Activated naive CD8-positive, alpha-beta T cell treated with anti-CD3 and anti-CD28 coated beads for 36 hours (primary cell): ENCODE measurements around the gene SULF2. TPM values are rescaled to one million over a fixed set of nuclear protein-coding genes. Genes with fewer than 3 reads are reported as not detected.
"Not testable (repeated sequence)": the region's sequence is repeated elsewhere in the genome, so short reads cannot be mapped to it uniquely, and the experiment has no call there.

ENCODE experiments used
- DNase-seq: peaks from one replicate; pipeline ENCODE4 v3.0.0; 2021
- H3K27ac Mint-ChIP-seq: one replicate; pipeline ENCODE4 v1.8.0; 2022; ENCODE audit warnings: mild to moderate bottlenecking, moderate library complexity, mixed read lengths
- H3K27me3 Mint-ChIP-seq: one replicate; pipeline ENCODE4 v1.8.0; 2022; ENCODE audit warnings: mild to moderate bottlenecking, mixed read lengths
- H3K36me3 Mint-ChIP-seq: one replicate; pipeline ENCODE4 v1.8.0; 2021; ENCODE audit warnings: mild to moderate bottlenecking, mixed read lengths
- H3K4me1 Mint-ChIP-seq: one replicate; pipeline ENCODE4 v1.8.0; 2021; ENCODE audit warnings: mixed read lengths
- H3K4me3 Mint-ChIP-seq: one replicate; pipeline ENCODE4 v1.8.0; 2022; ENCODE audit warnings: mild to moderate bottlenecking, moderate library complexity, mixed read lengths
- H3K9me3 Mint-ChIP-seq: one replicate; pipeline ENCODE4 v1.8.0; 2022; ENCODE audit warnings: mixed read lengths
- total RNA-seq, 2 experiments: library from RNA; stranded (reverse); gene quantifications; one replicate each; pipeline ENCODE4 v1.2.3, GENCODE V29; 2021

The SULF2 gene
- total RNA-seq, 2 experiments from 2014 or later, result 0.76 to 0.88 TPM

DNA sequence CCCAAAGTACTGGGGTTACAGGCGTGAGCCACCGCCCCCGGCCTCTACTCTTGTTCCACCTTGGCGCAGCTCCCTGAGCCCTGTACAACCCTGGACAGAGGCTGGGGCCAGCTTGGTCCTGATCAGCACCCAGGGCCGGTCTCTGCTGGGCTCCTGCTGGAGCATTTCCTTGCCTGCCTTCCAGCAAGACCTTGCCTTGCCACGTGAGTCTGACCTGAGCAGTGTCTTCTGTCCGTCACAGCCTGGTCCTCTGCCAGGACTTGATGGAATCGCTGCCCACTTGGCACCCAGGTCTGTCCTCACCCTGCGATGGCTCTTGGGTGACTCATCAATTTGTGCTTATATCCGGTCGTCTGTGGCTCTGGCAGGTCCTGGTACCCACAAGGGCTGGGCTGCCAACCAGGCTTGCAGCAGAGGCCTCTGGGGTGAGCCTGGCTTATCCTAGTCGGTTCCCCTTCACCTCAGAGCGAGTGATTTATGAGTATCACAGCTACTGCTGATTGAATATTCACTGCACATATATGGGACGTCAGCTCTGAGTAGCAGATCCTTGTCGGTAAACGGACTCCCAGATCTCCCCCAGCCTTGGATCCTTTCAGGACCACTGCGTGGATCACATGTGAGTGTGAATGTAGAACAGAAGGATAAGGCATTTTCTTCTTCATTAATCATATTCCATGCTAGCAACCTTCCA lies 10.1 kb upstream of the SULF2 start:
- no peak overlapping the region for H3K4me3 Mint-ChIP-seq
- no peak overlapping the region for H3K27ac Mint-ChIP-seq
- no peaks in the 10 kb centered on the region for H3K9me3 Mint-ChIP-seq
- no peaks in the 10 kb centered on the region for H3K4me1 Mint-ChIP-seq
- H3K27me3 Mint-ChIP-seq, result no peaks in the 10 kb centered on the region
- no peak for DNase-seq
- no peaks in the 10 kb centered on the region for H3K36me3 Mint-ChIP-seq

DNA sequence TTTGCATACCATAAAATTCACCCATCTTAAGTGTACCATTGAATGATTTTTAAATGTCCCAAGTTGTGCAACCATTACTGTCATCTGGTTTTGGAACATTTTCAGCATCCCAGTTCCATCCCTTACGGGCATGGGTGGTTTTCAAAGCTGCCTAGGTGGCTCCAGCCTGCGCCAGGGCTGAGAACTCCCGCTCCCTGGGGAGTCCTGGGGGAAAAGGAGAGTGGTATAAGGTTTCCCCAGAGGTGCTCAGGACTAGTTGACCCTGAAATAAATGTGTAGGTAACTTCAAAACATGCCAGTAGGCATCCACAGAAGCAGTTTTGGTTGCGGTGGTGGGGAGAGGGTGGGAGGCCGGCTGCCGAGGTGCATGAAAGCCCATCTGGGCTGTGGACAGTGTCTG lies 9.0 kb upstream of the SULF2 start:
- not testable (repeated sequence) for H3K9me3 Mint-ChIP-seq, H3K27ac Mint-ChIP-seq, H3K36me3 Mint-ChIP-seq, DNase-seq, H3K4me1 Mint-ChIP-seq, H3K4me3 Mint-ChIP-seq, H3K27me3 Mint-ChIP-seq

DNA sequence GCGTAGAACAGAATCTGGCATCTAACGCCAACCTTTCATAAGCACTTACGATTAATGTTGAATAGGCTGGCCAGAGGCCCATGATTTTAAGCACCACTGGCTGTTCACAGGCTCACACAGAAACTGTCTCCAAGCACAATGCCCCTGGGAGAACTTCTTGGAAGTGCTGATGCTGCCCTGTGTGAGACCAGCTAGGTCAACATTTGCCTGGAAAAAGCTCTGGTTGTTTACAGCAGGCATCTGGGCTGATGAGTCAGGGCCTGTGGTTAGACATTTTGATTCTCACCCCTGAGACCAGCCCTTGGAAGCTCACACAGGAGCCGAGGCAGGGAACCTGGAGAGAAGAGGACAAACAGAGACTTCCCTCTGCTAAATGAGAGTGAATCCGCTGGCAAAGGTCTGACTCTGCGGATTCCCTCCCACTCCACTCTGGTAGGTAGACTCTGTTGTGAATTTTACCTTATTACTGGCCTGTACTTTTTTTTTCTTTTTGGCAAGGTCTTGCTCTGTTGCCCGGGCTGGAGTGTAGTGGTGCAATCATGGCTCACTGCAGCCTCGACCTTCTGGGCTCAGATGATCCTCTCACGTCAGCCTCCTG lies 6.8 kb upstream of the SULF2 start:
- DNase-seq, result no peak
- no peaks in the 10 kb centered on the region for H3K36me3 Mint-ChIP-seq
- no peaks in the 10 kb centered on the region for H3K4me1 Mint-ChIP-seq
- no peaks in the 10 kb centered on the region for H3K9me3 Mint-ChIP-seq
- H3K4me3 Mint-ChIP-seq, result no peak overlapping the region
- peaks cover 8% of the 10 kb centered on the region for H3K27me3 Mint-ChIP-seq
- no peak overlapping the region for H3K27ac Mint-ChIP-seq

DNA sequence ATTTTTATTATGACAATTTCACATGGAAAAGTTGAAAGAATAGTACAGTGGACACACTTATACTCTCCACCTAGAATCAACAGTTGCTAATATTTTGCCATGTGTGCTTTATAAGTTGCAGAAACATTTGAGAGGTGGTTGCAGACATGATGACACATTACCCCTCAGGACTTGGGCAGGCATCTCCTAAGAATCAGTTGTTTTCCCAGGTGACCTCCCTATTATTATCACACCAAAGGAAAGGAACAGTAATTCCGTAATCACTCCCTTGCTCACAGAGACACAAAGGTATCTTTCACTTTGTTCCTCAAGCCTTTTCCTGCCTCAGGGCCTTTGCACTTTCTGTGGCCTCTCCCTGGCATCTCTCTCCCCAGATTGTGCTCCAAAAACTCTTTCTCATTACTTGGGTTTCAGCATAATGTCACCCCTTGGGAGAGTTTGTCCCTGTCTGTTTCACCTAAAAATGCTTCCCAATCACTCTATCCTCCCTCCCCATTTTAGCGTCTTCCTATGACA lies 5.9 kb upstream of the SULF2 start:
- H3K27ac Mint-ChIP-seq, result no peak overlapping the region
- H3K9me3 Mint-ChIP-seq, result no peaks in the 10 kb centered on the region
- H3K27me3 Mint-ChIP-seq, result peaks cover 18% of the 10 kb centered on the region
- H3K36me3 Mint-ChIP-seq, result no peaks in the 10 kb centered on the region
- H3K4me3 Mint-ChIP-seq, result no peak overlapping the region
- peaks cover 5% of the 10 kb centered on the region for H3K4me1 Mint-ChIP-seq
- no peak for DNase-seq

DNA sequence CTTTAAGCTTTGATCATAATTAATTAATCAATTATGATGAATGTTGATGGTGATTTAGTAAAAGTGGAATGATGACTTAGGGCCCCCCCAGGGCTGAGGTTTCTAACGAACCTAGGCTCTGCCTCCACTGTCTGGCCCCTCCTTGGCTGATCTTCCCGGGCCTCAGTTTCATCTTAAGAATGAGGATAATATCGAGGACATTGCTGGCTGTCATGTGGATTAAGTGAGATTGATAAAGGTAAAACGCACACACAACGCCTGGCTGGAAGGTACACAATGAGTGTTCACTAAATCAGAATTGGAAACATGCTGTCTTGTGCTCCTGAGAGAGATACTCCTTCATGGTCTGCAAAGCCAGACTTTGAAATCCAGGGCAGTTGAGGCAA lies 5.3 kb upstream of the SULF2 start:
- DNase-seq, result no peak
- H3K4me3 Mint-ChIP-seq, result no peak overlapping the region
- H3K4me1 Mint-ChIP-seq, result peaks cover 8% of the 10 kb centered on the region
- peaks cover 23% of the 10 kb centered on the region for H3K27me3 Mint-ChIP-seq
- H3K27ac Mint-ChIP-seq, result no peak overlapping the region
- H3K36me3 Mint-ChIP-seq, result no peaks in the 10 kb centered on the region
- no peaks in the 10 kb centered on the region for H3K9me3 Mint-ChIP-seq

DNA sequence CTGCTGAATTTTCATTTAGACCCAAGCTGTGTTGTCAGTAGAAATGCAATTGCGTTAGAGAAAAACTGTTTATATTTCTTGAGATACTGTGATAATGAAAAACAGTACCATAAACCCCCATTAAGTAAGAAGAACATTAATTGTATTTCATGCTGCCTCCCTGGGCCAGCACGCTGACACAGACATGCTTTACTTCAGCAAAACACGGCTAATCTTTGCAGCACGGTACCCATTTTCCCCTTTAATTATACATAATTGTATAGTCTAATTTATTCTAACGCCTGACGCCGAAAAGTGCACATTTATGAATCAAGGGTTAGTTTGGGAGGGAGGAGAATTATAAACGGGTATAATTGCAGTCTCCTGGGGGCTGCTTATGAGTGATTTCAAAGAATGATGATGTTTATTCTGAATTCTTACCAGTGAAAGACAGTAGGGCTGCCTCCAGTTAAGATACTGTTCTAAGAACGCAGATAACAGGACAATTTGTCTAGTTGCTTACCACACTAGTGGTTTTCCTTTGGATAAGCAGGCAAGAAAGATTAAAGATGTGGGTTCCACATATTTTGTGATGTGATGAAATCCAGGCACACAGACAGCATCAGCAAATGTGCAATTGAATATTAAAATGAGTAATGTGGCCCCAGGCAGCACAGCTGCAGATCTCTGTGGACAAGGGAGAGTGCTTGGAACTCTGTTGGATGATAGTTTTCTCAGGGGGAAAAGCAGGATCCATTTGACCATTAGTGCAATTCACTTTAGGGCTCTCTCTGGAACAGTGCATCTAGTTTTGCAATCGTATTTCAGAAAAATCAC lies 4.7 kb upstream of the SULF2 start:
- H3K27ac Mint-ChIP-seq, result no peak overlapping the region
- no peak overlapping the region for H3K4me3 Mint-ChIP-seq
- no peak for DNase-seq
- H3K9me3 Mint-ChIP-seq, result no peaks in the 10 kb centered on the region
- H3K27me3 Mint-ChIP-seq, result peaks cover 23% of the 10 kb centered on the region
- H3K4me1 Mint-ChIP-seq, result peaks cover 8% of the 10 kb centered on the region
- no peaks in the 10 kb centered on the region for H3K36me3 Mint-ChIP-seq

DNA sequence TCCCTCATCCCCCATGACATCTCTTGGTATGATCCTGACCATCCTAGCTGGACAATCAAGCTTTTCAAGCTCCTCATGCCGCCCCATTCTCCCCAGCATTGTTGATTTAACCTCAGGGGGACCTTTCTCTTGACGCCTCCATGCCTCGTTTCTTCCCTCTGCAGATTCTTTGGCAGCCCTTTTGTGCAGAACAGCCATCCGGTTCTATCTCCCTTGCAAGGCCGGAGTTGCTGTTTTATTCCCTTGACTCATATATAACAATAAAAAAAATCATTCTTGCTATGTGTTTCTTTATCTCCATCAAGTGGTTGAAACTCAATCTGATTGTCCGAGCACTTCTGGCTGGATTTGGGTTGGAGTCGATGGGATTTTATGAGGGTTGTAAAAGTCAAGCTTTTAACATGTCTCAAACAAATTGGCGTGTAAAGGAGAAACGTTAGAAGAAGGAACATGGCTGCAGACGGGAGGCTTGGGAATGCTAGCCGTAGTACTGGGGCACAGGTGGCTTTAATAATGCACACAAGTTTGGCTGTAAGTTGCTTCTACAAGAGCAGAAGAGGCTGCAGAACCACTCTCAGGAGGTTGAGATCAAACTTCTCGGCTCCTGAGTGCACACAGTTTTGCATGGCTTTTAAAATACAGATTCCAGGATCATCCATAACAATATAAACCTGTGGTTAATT lies 3.9 kb upstream of the SULF2 start:
- Mint-ChIP-seq H3K9me3 (no peaks in the 10 kb centered on the region), H3K27ac (no peak overlapping the region), H3K36me3 (no peaks in the 10 kb centered on the region), H3K4me3 (no peak overlapping the region), H3K4me1 (peaks cover 13% of the 10 kb centered on the region), H3K27me3 (peaks cover 29% of the 10 kb centered on the region)
- no peak for DNase-seq

DNA sequence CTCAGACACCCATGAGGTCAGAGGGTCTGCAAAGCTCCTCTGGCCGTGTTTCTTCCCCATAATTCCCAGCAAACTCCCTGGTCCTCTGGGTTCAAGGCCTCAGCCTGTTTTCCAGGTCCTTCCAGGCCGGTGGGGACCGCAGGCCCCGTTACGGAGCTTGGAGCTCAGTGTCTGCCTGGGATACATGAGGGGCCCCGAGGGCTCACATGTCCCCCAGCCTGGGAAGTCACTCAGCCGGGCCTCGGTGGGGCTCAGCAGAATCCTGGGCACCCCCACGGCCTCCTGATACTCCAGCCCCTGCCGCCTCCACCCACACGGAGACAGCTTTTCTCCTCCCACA lies 3.4 kb upstream of the SULF2 start:
- Mint-ChIP-seq H3K9me3 (no peaks in the 10 kb centered on the region), H3K4me1 (peaks cover 13% of the 10 kb centered on the region), H3K27ac (no peak overlapping the region), H3K4me3 (no peak overlapping the region), H3K27me3 (peaks cover 34% of the 10 kb centered on the region), H3K36me3 (no peaks in the 10 kb centered on the region)
- no peak for DNase-seq

DNA sequence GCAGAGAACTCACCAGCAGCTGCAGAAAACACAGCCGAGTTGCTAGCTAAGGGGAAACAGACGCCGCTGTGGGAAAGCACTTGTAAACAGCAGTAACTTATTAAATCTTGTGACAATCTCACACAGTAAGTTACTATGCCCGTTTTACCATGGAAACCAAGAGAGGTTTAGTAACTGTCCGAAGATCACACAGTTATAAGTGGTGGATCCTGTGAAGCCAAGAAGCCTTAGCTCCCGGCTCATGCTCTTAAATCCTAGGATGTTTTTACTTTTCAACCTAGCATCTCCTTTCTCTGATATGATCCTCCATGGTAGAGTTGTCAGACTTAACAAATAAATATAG lies 1.5 kb upstream of the SULF2 start:
- DNase-seq, result no peak
- peaks cover 46% of the 10 kb centered on the region for H3K27me3 Mint-ChIP-seq
- no peaks in the 10 kb centered on the region for H3K9me3 Mint-ChIP-seq
- peaks cover 13% of the 10 kb centered on the region for H3K4me1 Mint-ChIP-seq
- no peak overlapping the region for H3K4me3 Mint-ChIP-seq
- no peaks in the 10 kb centered on the region for H3K36me3 Mint-ChIP-seq
- H3K27ac Mint-ChIP-seq, result no peak overlapping the region

DNA sequence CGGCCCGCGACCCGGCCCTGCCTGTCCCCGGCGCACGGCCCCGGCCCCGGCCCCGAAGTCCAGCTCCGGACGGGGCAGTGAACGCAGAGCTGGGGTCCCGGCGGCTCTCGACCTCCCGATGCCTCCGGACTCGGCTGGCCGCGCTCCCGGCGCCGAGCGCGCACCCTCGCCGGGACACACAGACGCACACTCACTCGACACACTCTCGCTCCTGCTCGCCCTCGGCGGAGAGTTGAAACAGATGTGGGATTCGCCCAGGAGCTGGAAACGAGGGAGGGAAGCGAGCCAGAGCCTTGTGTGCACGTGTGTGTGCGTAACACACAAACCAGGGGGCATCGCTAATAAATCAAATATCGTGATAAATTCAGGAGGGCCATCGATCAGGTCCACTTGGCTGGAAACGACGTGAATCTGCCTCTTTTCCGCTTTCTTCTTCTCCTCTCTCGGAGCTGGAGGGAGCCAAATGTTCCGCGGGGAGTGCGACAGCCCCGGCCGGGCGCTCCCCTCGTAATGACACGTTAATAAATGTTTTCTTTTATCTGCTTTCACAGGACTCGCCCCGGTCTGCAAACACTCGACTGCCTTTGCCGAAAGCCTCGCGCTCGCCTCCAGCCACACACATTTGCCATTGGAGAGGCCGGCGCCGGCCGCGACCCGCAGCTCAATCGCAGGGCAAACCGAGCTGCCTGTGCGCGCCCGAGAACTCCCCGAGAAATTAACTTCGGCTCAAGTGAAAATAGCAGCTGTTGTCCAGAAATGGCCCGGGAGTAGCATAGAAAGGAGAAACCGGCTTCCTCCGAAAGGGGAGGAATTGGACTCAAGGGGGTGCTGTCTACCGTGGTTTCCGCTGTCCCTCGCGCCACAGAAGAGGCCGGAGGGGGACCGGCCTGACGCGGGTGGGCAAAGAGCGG lies 828 bp upstream of the SULF2 start:
- Mint-ChIP-seq H3K4me1 (peaks cover 13% of the 10 kb centered on the region), H3K36me3 (no peaks in the 10 kb centered on the region), H3K27ac (no peak overlapping the region), H3K9me3 (no peaks in the 10 kb centered on the region), H3K4me3 (peak overlapping the region; percentile 69), H3K27me3 (peaks cover 46% of the 10 kb centered on the region)
- DNase-seq, result peak; percentile 20

DNA sequence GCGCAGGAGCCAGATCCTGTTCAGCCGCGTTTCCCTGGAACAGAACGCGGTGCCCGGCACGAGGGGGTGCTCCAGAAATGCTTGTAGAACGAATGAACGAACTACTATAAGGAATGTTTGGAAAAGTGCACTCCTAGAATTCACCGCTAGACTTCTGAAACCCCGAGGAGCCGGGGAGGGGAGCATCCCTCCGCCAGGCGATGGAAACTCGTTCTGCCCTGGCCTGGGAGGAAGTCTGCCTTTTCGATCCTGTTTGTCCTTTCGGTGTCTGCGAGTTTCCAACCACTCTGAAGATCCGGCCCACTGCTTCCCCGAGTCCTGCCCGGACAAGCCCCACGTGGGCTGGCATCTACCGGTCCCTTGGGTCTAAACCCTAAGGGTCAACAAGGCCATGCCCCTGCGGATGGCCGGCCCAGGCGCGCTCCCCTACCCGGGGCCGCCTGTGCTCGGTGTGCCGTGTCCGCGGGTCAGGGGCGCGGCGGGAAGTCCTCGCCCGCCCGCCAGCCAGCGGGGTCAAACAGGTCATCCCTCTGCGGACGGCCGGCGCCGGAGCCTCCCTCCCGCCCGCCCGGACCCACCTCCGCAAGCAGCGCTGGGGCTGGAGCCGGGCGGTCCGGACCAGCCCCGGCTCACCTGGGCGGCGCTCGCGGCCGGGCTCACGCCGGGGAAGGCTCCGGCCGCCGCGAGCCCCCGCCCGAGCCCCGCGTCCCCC lies 526 bp downstream of the SULF2 start:
- peaks cover 13% of the 10 kb centered on the region for H3K4me1 Mint-ChIP-seq
- H3K9me3 Mint-ChIP-seq, result no peaks in the 10 kb centered on the region
- H3K4me3 Mint-ChIP-seq, result peak overlapping the region; percentile 40
- DNase-seq, result no peak
- H3K27me3 Mint-ChIP-seq, result peaks cover 49% of the 10 kb centered on the region
- H3K27ac Mint-ChIP-seq, result no peak overlapping the region
- no peaks in the 10 kb centered on the region for H3K36me3 Mint-ChIP-seq

DNA sequence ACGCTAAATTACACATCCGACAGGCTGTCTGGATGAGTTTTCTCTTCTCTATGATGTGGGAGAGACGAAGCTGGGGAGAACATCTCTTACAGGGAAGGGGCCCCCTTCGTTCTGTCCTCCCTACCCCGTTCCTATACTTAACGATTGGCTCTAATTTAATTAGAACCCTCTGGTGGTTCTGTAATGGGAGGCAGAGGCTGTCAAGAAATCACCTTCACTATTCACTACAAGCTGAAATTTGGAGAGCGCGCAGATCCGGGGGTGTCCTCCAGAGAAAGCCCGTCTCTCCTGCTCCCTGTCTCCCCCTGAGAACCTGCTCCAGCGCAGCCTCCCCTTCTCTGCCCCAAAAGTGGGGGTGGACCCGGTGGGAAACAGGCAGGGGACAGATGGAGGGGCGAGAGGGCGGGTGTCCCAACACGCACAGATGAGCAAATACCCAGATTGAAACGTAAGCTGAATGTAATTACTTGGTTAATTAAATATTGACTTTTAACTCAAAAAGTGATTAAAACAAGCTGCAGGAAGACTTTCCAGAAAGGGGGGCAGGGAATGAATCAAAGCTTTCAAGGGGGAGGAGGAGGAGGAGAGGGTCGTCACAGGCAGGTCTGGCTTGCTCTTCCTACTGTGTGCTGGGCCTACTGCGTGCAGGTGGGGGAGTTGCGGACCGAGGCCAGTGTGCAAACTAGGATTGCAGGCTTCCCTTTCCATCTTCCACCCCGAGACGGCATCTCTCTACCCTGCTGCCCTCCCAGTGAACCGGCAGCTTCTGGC lies 1.3 kb downstream of the SULF2 start:
- Mint-ChIP-seq H3K27me3 (peaks cover 49% of the 10 kb centered on the region), H3K4me1 (peaks cover 13% of the 10 kb centered on the region), H3K36me3 (no peaks in the 10 kb centered on the region), H3K4me3 (peak overlapping the region; percentile 40), H3K9me3 (no peaks in the 10 kb centered on the region), H3K27ac (no peak overlapping the region)
- DNase-seq, result no peak

DNA sequence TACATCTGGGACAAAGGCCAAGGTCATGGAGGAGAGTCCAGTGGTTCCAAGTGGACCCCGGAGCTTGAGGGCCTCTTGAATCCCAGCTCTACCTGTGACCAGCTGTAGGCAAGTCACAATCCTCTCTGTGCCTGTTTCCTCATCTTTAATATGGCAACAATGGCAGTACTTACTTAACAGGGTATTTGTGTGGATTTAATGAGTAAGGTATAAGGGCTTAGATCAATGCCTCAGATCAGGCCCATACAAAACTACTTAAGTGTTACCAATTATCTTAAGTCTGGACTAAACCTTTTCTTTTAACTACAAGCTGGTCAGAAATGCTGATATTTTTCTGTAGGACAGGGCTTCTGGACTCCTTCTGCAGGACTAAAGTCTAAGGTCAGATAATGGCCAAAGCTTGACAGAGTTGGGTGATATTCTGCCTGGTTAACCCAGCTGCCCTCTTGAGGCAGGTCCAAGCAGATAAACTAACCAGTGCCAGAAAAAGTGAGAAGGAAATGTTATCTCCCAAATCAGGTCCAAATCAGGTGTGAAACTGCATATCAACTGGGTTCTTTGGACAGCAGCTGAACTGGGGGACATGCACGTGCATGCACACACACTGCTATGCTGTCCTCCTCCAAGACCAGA lies 2.2 kb downstream of the SULF2 start:
- Mint-ChIP-seq H3K27me3 (peaks cover 49% of the 10 kb centered on the region), H3K9me3 (no peaks in the 10 kb centered on the region), H3K36me3 (no peaks in the 10 kb centered on the region), H3K4me1 (peaks cover 13% of the 10 kb centered on the region), H3K4me3 (no peak overlapping the region), H3K27ac (no peak overlapping the region)
- DNase-seq, result no peak
